Transverse colon (tissue), 3 donors: ENCODE data around the gene BIN2.

ENCODE experiments used
- EP300 ChIP-seq: sonication (generic); formaldehyde crosslinking; IDR thresholded peaks from one replicate; pipeline ENCODE4 v1.6.1; 2017; ENCODE audit warnings: antibody characterized with exemption, low read depth
- POLR2A ChIP-seq: fragments of 450-650 bp; IDR thresholded peaks from one replicate; pipeline ENCODE4 v1.6.1; 2016; ENCODE audit warnings: antibody characterized with exemption, mild to moderate bottlenecking, moderate library complexity
- TF ChIP-seq, protein P1 (sequence below), 5 experiments: fragments of 200-600 bp in 3 of 5; fragments of 450-650 bp in 2 of 5; sonication (generic) in 3 of 5; IDR thresholded peaks; 1 replicate in 2 of 5; 2 replicates in 3 of 5; pipeline ENCODE4 v1.5.1; 2016 to 2017; ENCODE audit warnings: antibody characterized with exemption in 5 of 5, inconsistent platforms in 3 of 5, mild to moderate bottlenecking in 2 of 5, moderate library complexity in 1 of 5

DNA sequence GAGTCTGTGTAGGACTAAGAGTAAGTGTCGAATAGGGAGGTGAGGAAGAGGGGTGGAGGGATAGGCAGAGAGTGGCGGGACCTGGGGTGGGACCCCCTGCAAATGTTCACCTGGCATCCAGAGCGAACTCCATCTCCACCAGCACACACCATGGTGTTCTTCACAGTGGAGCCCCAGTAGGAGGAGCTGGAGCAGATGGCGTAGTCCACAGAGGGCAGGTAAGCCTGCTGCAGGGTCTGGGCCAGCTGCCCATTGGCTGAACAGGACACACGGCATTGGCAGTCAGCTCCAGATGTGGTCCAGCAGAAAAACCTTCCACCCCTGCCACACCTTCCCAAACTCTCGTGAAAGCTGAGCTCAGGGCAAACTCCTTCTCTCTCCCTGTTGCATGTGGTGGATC lies 15.8 kb upstream of the BIN2 start:
- no peak for TF ChIP-seq POLR2A
- TF ChIP-seq, protein P1, sequence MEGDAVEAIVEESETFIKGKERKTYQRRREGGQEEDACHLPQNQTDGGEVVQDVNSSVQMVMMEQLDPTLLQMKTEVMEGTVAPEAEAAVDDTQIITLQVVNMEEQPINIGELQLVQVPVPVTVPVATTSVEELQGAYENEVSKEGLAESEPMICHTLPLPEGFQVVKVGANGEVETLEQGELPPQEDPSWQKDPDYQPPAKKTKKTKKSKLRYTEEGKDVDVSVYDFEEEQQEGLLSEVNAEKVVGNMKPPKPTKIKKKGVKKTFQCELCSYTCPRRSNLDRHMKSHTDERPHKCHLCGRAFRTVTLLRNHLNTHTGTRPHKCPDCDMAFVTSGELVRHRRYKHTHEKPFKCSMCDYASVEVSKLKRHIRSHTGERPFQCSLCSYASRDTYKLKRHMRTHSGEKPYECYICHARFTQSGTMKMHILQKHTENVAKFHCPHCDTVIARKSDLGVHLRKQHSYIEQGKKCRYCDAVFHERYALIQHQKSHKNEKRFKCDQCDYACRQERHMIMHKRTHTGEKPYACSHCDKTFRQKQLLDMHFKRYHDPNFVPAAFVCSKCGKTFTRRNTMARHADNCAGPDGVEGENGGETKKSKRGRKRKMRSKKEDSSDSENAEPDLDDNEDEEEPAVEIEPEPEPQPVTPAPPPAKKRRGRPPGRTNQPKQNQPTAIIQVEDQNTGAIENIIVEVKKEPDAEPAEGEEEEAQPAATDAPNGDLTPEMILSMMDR (IDR thresholded peaks at IDR 0.05) = no peak
- no peak for TF ChIP-seq EP300
